Activated naive CD8-positive, alpha-beta T cell (primary cell): ENCODE data around the gene ROCK2.
"Not testable (repeated sequence)": the region's sequence is repeated elsewhere in the genome, so short reads cannot be mapped to it uniquely, and the experiment has no call there.

Experiments
- H3K27ac Mint-ChIP-seq: one replicate; pipeline ENCODE4 v1.8.0; 2021; ENCODE audit warnings: mixed read lengths
- H3K27me3 Mint-ChIP-seq: one replicate; pipeline ENCODE4 v1.8.0; 2021; ENCODE audit warnings: mixed read lengths
- H3K36me3 Mint-ChIP-seq: one replicate; pipeline ENCODE4 v1.8.0; 2021; ENCODE audit warnings: mixed read lengths
- H3K4me1 Mint-ChIP-seq: one replicate; pipeline ENCODE4 v1.8.0; 2021; ENCODE audit warnings: low read depth, mixed read lengths
- H3K4me3 Mint-ChIP-seq: one replicate; pipeline ENCODE4 v1.8.0; 2021; ENCODE audit warnings: mild to moderate bottlenecking, mixed read lengths
- H3K9me3 Mint-ChIP-seq: one replicate; pipeline ENCODE4 v1.8.0; 2021; ENCODE audit warnings: low read depth, mixed read lengths

ROCK2 gene

GRCh38 chr2:11337909-11338308 lies 6.5 kb downstream of the ROCK2 start:
- H3K36me3 Mint-ChIP-seq = peaks cover 3% of the 10 kb centered on the region
- peaks cover 4% of the 10 kb centered on the region for H3K9me3 Mint-ChIP-seq
- H3K27me3 Mint-ChIP-seq = no peaks in the 10 kb centered on the region
- H3K4me1 Mint-ChIP-seq = peaks cover 41% of the 10 kb centered on the region
- H3K4me3 Mint-ChIP-seq = no peak overlapping the region
- no peak overlapping the region for H3K27ac Mint-ChIP-seq

- Mint-ChIP-seq H3K27ac (no peak overlapping the region), H3K4me1 (peaks cover 33% of the 10 kb centered on the region), H3K27me3 (no peaks in the 10 kb centered on the region), H3K4me3 (no peak overlapping the region), H3K36me3 (peaks cover 6% of the 10 kb centered on the region), H3K9me3 (peaks cover 8% of the 10 kb centered on the region)
Measured at GRCh38 chr2:11336189-11336588, 8.2 kb downstream of the ROCK2 start.

- Mint-ChIP-seq H3K27me3 (no peaks in the 10 kb centered on the region), H3K27ac (no peak overlapping the region), H3K36me3 (peaks cover 6% of the 10 kb centered on the region), H3K4me3 (no peak overlapping the region), H3K4me1 (peaks cover 17% of the 10 kb centered on the region), H3K9me3 (peaks cover 8% of the 10 kb centered on the region)
Measured at GRCh38 chr2:11333427-11334183, 10.8 kb downstream of the ROCK2 start.

GRCh38 chr2:11332596-11332995 lies 11.8 kb downstream of the ROCK2 start:
- Mint-ChIP-seq H3K27me3 (no peaks in the 10 kb centered on the region), H3K27ac (no peak overlapping the region), H3K4me1 (peaks cover 23% of the 10 kb centered on the region), H3K4me3 (no peak overlapping the region), H3K36me3 (peaks cover 6% of the 10 kb centered on the region), H3K9me3 (peaks cover 8% of the 10 kb centered on the region)

GRCh38 chr2:11330457-11331142 lies 13.8 kb downstream of the ROCK2 start:
- H3K9me3 Mint-ChIP-seq = peaks cover 4% of the 10 kb centered on the region
- H3K27ac Mint-ChIP-seq = no peak overlapping the region
- no peaks in the 10 kb centered on the region for H3K27me3 Mint-ChIP-seq
- H3K4me1 Mint-ChIP-seq = peaks cover 20% of the 10 kb centered on the region
- H3K36me3 Mint-ChIP-seq = peaks cover 4% of the 10 kb centered on the region
- H3K4me3 Mint-ChIP-seq = no peak overlapping the region

- H3K27me3 Mint-ChIP-seq = no peaks in the 10 kb centered on the region
- H3K4me3 Mint-ChIP-seq = no peak overlapping the region
Measured at GRCh38 chr2:11329776-11330175, 14.7 kb downstream of the ROCK2 start.

GRCh38 chr2:11328522-11328921 lies 15.9 kb downstream of the ROCK2 start:
- H3K4me3 Mint-ChIP-seq, H3K27me3 Mint-ChIP-seq, H3K9me3 Mint-ChIP-seq, H3K27ac Mint-ChIP-seq, H3K36me3 Mint-ChIP-seq: not testable (repeated sequence)
- peaks cover 23% of the 10 kb centered on the region for H3K4me1 Mint-ChIP-seq

More at GRCh38 chr2:11329776-11330175, 14.7 kb downstream of the ROCK2 start:
- peaks cover 4% of the 10 kb centered on the region for H3K9me3 Mint-ChIP-seq
- no peak overlapping the region for H3K27ac Mint-ChIP-seq
- peaks cover 20% of the 10 kb centered on the region for H3K4me1 Mint-ChIP-seq
- H3K36me3 Mint-ChIP-seq = peaks cover 4% of the 10 kb centered on the region

- Mint-ChIP-seq H3K4me3 (no peak overlapping the region), H3K36me3 (peaks cover 3% of the 10 kb centered on the region), H3K4me1 (peaks cover 23% of the 10 kb centered on the region), H3K27me3 (no peaks in the 10 kb centered on the region), H3K9me3 (peaks cover 3% of the 10 kb centered on the region), H3K27ac (no peak overlapping the region)
Measured at GRCh38 chr2:11327871-11328270, 16.6 kb downstream of the ROCK2 start.

- H3K36me3 Mint-ChIP-seq = no peaks in the 10 kb centered on the region
- H3K4me1 Mint-ChIP-seq = peaks cover 22% of the 10 kb centered on the region
- no peaks in the 10 kb centered on the region for H3K9me3 Mint-ChIP-seq
- H3K27me3 Mint-ChIP-seq = no peaks in the 10 kb centered on the region
- no peak overlapping the region for H3K27ac Mint-ChIP-seq
- H3K4me3 Mint-ChIP-seq = no peak overlapping the region
Measured at GRCh38 chr2:11326677-11327211, 17.7 kb downstream of the ROCK2 start.

- H3K4me3 Mint-ChIP-seq = no peak overlapping the region
Measured at GRCh38 chr2:11325961-11326676, 18.3 kb downstream of the ROCK2 start.

GRCh38 chr2:11321847-11322246 lies 22.6 kb downstream of the ROCK2 start:
- no peaks in the 10 kb centered on the region for H3K36me3 Mint-ChIP-seq
- peaks cover 15% of the 10 kb centered on the region for H3K4me1 Mint-ChIP-seq
- H3K9me3 Mint-ChIP-seq = no peaks in the 10 kb centered on the region
- no peaks in the 10 kb centered on the region for H3K27me3 Mint-ChIP-seq
- no peak overlapping the region for H3K27ac Mint-ChIP-seq
- no peak overlapping the region for H3K4me3 Mint-ChIP-seq

More at GRCh38 chr2:11325961-11326676, 18.3 kb downstream of the ROCK2 start:
- H3K36me3 Mint-ChIP-seq = no peaks in the 10 kb centered on the region
- peaks cover 20% of the 10 kb centered on the region for H3K4me1 Mint-ChIP-seq
- H3K9me3 Mint-ChIP-seq = no peaks in the 10 kb centered on the region
- H3K27ac Mint-ChIP-seq = no peak overlapping the region
- H3K27me3 Mint-ChIP-seq = no peaks in the 10 kb centered on the region

- H3K9me3 Mint-ChIP-seq = no peaks in the 10 kb centered on the region
- H3K36me3 Mint-ChIP-seq = no peaks in the 10 kb centered on the region
- no peaks in the 10 kb centered on the region for H3K27me3 Mint-ChIP-seq
- H3K4me1 Mint-ChIP-seq = peaks cover 15% of the 10 kb centered on the region
- H3K27ac Mint-ChIP-seq = no peak overlapping the region
- H3K4me3 Mint-ChIP-seq = no peak overlapping the region
Measured at GRCh38 chr2:11320698-11321492, 23.5 kb downstream of the ROCK2 start.

GRCh38 chr2:11319939-11320338 lies 24.5 kb downstream of the ROCK2 start:
- Mint-ChIP-seq H3K27me3 (no peaks in the 10 kb centered on the region), H3K27ac (no peak overlapping the region), H3K36me3 (no peaks in the 10 kb centered on the region), H3K9me3 (no peaks in the 10 kb centered on the region), H3K4me1 (peaks cover 15% of the 10 kb centered on the region), H3K4me3 (no peak overlapping the region)

GRCh38 chr2:11315074-11315705 lies 29.2 kb downstream of the ROCK2 start:
- no peaks in the 10 kb centered on the region for H3K36me3 Mint-ChIP-seq
- H3K27me3 Mint-ChIP-seq = no peaks in the 10 kb centered on the region
- no peak overlapping the region for H3K4me3 Mint-ChIP-seq
- no peaks in the 10 kb centered on the region for H3K9me3 Mint-ChIP-seq
- peaks cover 17% of the 10 kb centered on the region for H3K4me1 Mint-ChIP-seq
- no peak overlapping the region for H3K27ac Mint-ChIP-seq
